Spleen (tissue), 7 donors: ENCODE measurements around the gene ZFYVE27.

ENCODE experiments used
- CTCF ChIP-seq, 11 experiments: fragments of 200-600 bp in 7 of 11; fragments of 450-650 bp in 4 of 11; sonication (generic) in 4 of 11; IDR thresholded peaks in 8 of 11; conservative IDR thresholded peaks in 3 of 11; 1 replicate in 7 of 11; 2 replicates in 4 of 11; pipeline versions ENCODE4 v1.4.0 to v1.8.0; 2016 to 2021; ENCODE audit warnings: antibody characterized with exemption in 11 of 11, inconsistent platforms in 4 of 11, mild to moderate bottlenecking in 1 of 11
- POLR2A ChIP-seq, 3 donors: fragments of 450-650 bp; IDR thresholded peaks; one replicate each; pipeline ENCODE4 v1.5.1; 2017; ENCODE audit warnings: antibody characterized with exemption in 3 of 3, mild to moderate bottlenecking in 1 of 3
- donor health status: DM: no; HTN: no; CAD: no; lungs with moderate emphysema.
- donor health status: DM: no; HTN: no; CAD: no.
- donor health status: DM: no; HTN: no; CAD: no.

GRCh38 chr10:97747573-97747972 is 10.6 kb downstream of the ZFYVE27 start:
- TF ChIP-seq CTCF (IDR thresholded peaks at IDR 0.05 in 8 of 11, conservative IDR thresholded peaks at IDR 0.05 in 3 of 11) (no peak), POLR2A (IDR thresholded peaks at IDR 0.05) (no peak)
